Measurements from ENCODE around the gene DDX10. TPM values are rescaled to one million over a fixed set of nuclear protein-coding genes. Genes with fewer than 3 reads are reported as not detected.
"Not testable (repeated sequence)": the region's sequence is repeated elsewhere in the genome, so short reads cannot be mapped to it uniquely, and the experiment has no call there.

DDX10 gene
- total and polyA plus RNA-seq, 10 donors = 17.5 to 39.3 (median 23.0) TPM

- Histone ChIP-seq H3K4me1 (no peaks in the 10 kb centered on the region), H3K27me3 (replicated peaks in 1 of 7) (no peaks in the 10 kb centered on the region), H3K36me3 (no peaks in the 10 kb centered on the region), H3K4me3 (no peak overlapping the region), H3K27ac (no peak overlapping the region), H3K9me3 (no peaks in the 10 kb centered on the region)
- 64 to 70% (median 69%) methylated on average over 1 of the region's 1 CpG for WGBS, 5 donors
- TF ChIP-seq POLR2AphosphoS5 (IDR thresholded peaks at IDR 0.05) (no peak), CTCF (IDR thresholded peaks at IDR 0.05 in 8 of 11, conservative IDR thresholded peaks at IDR 0.05 in 3 of 11) (no peak), POLR2A (IDR thresholded peaks at IDR 0.05) (no peak)
- DNase-seq = no peak
- intact Hi-C loops (cut with DNase I; ENCODE audit: low total_unique reads) = no loop called here
Observed at GRCh38 chr11:108768964-108769363, 104.1 kb downstream of the DDX10 start.

- H3K36me3 ChIP-seq = peaks cover 0 to 4% (median 0%) of the 10 kb centered on the region in 6 donors
- peaks cover 0 to 18% (median 0%) of the 10 kb centered on the region in 8 donors for H3K9me3 ChIP-seq
- no peak overlapping the region for H3K27ac ChIP-seq
- no peaks in the 10 kb centered on the region for H3K27me3 ChIP-seq (replicated peaks in 1 of 7)
- 76 to 84% (median 77%) methylated on average over 5 of the region's 5 CpGs for WGBS, 5 donors
- DNase-seq = no peak
- no peak for TF ChIP-seq POLR2A (IDR thresholded peaks at IDR 0.05)
- no peak for TF ChIP-seq POLR2AphosphoS5 (IDR thresholded peaks at IDR 0.05)
- TF ChIP-seq CTCF (IDR thresholded peaks at IDR 0.05 in 8 of 11, conservative IDR thresholded peaks at IDR 0.05 in 3 of 11) = no peak
- no peak overlapping the region for H3K4me3 ChIP-seq
- intact Hi-C loops (cut with DNase I; ENCODE audit: low total_unique reads) = no loop called here
- H3K4me1 ChIP-seq = no peaks in the 10 kb centered on the region
Observed at GRCh38 chr11:108774037-108774730, 109.3 kb downstream of the DDX10 start.

- no peaks in the 10 kb centered on the region for H3K27me3 ChIP-seq (replicated peaks in 1 of 7)
- peaks cover 0 to 20% (median 0%) of the 10 kb centered on the region in 8 donors for H3K9me3 ChIP-seq
- TF ChIP-seq POLR2A (IDR thresholded peaks at IDR 0.05) = no peak
- no peak for TF ChIP-seq CTCF (IDR thresholded peaks at IDR 0.05 in 8 of 11, conservative IDR thresholded peaks at IDR 0.05 in 3 of 11)
- no peak for TF ChIP-seq POLR2AphosphoS5 (IDR thresholded peaks at IDR 0.05)
- H3K36me3 ChIP-seq = peaks cover 0 to 4% (median 0%) of the 10 kb centered on the region in 6 donors
- H3K27ac ChIP-seq = no peak overlapping the region
- DNase-seq = no peak
- WGBS, 5 donors = 90 to 95% (median 94%) methylated on average over 1 of the region's 1 CpG
- peaks cover 0 to 2% (median 0%) of the 10 kb centered on the region in 6 donors for H3K4me1 ChIP-seq
- intact Hi-C loops (cut with DNase I; ENCODE audit: low total_unique reads) = no loop called here
- no peak overlapping the region for H3K4me3 ChIP-seq
Observed at GRCh38 chr11:108775324-108775723, 110.5 kb downstream of the DDX10 start.

GRCh38 chr11:108779147-108779546 lies 114.3 kb downstream of the DDX10 start:
- WGBS, 5 donors = 93 to 99% (median 98%) methylated on average over 4 of the region's 4 CpGs

More at GRCh38 chr11:108779147-108779546, 114.3 kb downstream of the DDX10 start:
- peaks cover 0 to 20% (median 0%) of the 10 kb centered on the region in 8 donors for H3K9me3 ChIP-seq
- intact Hi-C loops (cut with DNase I; ENCODE audit: low total_unique reads); H3K27me3 ChIP-seq (replicated peaks in 1 of 7); H3K36me3 ChIP-seq; H3K4me1 ChIP-seq; DNase-seq; H3K27ac ChIP-seq; H3K4me3 ChIP-seq: not testable (repeated sequence)

All from spleen (tissue), 11 donors.